ENCODE data around the gene KIRREL1.

DNA sequence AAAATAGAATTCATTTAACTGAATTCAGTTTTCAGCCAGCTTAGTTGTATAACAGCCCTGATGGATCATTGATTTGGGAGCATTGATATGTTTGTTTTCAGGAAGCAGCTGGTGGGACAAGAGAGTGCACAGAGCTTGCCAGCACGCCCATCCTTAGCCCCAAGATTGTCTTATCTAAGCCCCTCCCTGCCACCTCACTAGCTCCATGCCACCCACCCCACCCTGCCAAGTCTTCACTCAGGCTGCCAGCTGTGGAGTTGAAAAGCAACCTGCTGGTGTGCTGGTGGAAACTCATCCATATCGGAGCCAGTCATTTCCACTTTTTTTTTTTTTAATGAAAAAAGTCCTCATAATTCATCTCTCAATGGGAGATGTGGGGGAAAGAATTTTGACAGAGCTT lies 11.8 kb downstream of the KIRREL1 start:
- TF ChIP-seq, protein P1, sequence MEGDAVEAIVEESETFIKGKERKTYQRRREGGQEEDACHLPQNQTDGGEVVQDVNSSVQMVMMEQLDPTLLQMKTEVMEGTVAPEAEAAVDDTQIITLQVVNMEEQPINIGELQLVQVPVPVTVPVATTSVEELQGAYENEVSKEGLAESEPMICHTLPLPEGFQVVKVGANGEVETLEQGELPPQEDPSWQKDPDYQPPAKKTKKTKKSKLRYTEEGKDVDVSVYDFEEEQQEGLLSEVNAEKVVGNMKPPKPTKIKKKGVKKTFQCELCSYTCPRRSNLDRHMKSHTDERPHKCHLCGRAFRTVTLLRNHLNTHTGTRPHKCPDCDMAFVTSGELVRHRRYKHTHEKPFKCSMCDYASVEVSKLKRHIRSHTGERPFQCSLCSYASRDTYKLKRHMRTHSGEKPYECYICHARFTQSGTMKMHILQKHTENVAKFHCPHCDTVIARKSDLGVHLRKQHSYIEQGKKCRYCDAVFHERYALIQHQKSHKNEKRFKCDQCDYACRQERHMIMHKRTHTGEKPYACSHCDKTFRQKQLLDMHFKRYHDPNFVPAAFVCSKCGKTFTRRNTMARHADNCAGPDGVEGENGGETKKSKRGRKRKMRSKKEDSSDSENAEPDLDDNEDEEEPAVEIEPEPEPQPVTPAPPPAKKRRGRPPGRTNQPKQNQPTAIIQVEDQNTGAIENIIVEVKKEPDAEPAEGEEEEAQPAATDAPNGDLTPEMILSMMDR (IDR thresholded peaks at IDR 0.05) = no peak
- TF ChIP-seq, protein P2, sequence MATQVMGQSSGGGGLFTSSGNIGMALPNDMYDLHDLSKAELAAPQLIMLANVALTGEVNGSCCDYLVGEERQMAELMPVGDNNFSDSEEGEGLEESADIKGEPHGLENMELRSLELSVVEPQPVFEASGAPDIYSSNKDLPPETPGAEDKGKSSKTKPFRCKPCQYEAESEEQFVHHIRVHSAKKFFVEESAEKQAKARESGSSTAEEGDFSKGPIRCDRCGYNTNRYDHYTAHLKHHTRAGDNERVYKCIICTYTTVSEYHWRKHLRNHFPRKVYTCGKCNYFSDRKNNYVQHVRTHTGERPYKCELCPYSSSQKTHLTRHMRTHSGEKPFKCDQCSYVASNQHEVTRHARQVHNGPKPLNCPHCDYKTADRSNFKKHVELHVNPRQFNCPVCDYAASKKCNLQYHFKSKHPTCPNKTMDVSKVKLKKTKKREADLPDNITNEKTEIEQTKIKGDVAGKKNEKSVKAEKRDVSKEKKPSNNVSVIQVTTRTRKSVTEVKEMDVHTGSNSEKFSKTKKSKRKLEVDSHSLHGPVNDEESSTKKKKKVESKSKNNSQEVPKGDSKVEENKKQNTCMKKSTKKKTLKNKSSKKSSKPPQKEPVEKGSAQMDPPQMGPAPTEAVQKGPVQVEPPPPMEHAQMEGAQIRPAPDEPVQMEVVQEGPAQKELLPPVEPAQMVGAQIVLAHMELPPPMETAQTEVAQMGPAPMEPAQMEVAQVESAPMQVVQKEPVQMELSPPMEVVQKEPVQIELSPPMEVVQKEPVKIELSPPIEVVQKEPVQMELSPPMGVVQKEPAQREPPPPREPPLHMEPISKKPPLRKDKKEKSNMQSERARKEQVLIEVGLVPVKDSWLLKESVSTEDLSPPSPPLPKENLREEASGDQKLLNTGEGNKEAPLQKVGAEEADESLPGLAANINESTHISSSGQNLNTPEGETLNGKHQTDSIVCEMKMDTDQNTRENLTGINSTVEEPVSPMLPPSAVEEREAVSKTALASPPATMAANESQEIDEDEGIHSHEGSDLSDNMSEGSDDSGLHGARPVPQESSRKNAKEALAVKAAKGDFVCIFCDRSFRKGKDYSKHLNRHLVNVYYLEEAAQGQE (IDR thresholded peaks at IDR 0.05; ENCODE audit: insufficient read depth in 1 of 2, low read depth in 2 of 2, low read length in 1 of 2) = no peak
- TF ChIP-seq POLR2AphosphoS5 (IDR thresholded peaks at IDR 0.05; ENCODE audit: low read depth, low read length) = no peak

Measured in Panc1 (cell line).